ENCODE measurements around the gene PGBD5. TPM values are rescaled to one million over a fixed set of nuclear protein-coding genes. Genes with fewer than 3 reads are reported as not detected.

PGBD5 gene
- total and polyA plus RNA-seq, 4 donors = 0.54 to 3.0 (median 1.8) TPM

DNA sequence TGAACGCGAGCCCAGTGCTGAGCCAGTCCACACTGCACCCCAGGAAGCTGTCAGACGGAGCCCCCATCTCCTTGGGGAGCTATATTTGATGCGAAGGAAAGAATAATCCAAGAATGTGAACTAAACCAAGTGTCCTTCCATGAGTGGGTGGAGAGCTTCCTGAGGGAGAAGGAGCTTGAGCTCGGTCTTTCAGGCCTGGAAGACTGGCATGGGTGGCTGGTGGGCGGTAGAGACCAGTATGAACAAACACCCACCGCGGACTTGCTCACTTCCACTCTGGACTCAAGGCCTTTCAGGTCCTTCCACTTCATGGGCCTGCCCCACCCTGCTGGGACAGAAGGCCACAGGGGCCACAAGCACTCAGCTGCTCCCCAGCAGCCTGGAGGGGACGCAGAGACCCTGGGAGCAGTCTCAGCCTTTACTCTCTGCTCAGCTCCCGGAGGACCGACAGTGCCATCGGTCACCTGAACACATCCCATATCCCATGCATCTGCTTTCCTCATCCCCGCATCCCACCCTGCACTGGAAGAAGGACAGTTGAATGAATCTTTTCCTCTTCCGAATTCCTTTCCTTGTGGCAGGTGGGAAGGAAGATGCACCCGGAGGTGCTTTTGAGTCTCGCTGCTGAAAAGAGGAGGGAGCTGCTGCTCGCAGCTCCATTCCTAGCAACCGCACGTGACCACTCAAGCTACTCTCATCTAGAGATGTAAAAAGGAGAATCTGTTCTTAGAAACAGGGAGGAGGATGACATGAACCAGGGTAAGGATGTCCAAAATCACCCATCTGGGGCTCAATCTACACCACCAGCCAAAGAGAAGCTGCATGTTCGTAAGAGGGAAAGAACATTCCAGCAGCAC lies 92.3 kb downstream of the PGBD5 start:
- H3K27me3 ChIP-seq (ENCODE audit: control insufficient read depth in 3 of 3, insufficient read depth in 3 of 3, low read length in 2 of 3) = no peaks in the 10 kb centered on the region
- no peak overlapping the region for H3K9ac ChIP-seq (ENCODE audit: insufficient read depth in 1 of 2, low read length in 2 of 2)
- H3K9me3 ChIP-seq (ENCODE audit: control insufficient read depth in 4 of 4, insufficient read depth in 3 of 4, low read length in 3 of 4) = no peaks in the 10 kb centered on the region
- ATAC-seq (ENCODE audit: insufficient read depth, low FRiP score) (peak; percentile 15), DNase-seq (no peak)
- no peak overlapping the region for H3K27ac ChIP-seq (ENCODE audit: low read depth in 1 of 2, low read length in 1 of 2)
- H3K4me1 ChIP-seq (ENCODE audit: control insufficient read depth in 5 of 5, insufficient read depth in 5 of 5, low read length in 5 of 5) = peaks cover 0 to 4% (median 3%) of the 10 kb centered on the region in 5 donors
- no peaks in the 10 kb centered on the region for H3K36me3 ChIP-seq (ENCODE audit: control insufficient read depth in 4 of 4, insufficient read depth in 4 of 4, low read length in 4 of 4)
- no peak overlapping the region for H3K4me3 ChIP-seq
- WGBS, 2 donors = 84 to 87% methylated on average over 20 of the region's 20 CpGs
- TF ChIP-seq, protein P1, sequence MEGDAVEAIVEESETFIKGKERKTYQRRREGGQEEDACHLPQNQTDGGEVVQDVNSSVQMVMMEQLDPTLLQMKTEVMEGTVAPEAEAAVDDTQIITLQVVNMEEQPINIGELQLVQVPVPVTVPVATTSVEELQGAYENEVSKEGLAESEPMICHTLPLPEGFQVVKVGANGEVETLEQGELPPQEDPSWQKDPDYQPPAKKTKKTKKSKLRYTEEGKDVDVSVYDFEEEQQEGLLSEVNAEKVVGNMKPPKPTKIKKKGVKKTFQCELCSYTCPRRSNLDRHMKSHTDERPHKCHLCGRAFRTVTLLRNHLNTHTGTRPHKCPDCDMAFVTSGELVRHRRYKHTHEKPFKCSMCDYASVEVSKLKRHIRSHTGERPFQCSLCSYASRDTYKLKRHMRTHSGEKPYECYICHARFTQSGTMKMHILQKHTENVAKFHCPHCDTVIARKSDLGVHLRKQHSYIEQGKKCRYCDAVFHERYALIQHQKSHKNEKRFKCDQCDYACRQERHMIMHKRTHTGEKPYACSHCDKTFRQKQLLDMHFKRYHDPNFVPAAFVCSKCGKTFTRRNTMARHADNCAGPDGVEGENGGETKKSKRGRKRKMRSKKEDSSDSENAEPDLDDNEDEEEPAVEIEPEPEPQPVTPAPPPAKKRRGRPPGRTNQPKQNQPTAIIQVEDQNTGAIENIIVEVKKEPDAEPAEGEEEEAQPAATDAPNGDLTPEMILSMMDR (IDR thresholded peaks at IDR 0.05; ENCODE audit: control extremely low read depth, extremely low read depth) = no peak

DNA sequence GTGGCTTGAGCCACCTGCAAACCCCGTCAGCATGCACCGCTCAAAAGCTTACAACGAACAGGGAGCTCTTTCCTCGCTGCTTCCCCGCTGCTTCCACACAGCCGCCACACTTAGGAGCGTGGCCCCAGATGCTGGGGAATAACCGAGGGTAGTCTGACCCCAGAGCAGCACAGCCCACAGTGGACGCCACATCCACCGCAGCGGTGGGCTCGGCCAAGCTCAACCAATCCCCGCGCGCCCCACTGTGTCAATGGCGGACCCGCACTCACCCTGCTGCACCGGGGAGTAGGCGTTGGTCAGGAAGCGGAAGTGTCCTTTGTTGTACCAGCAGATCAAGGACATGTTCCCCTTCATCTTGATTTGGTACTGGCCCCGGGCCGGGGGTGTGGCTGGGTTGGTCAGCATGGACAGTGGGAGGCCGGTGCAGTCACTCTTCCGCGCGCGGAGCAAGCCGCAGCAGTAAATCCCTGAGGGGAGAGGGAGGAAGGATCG lies 93.5 kb downstream of the PGBD5 start:
- peak; percentile 22 for ATAC-seq (ENCODE audit: insufficient read depth, low FRiP score)
- Histone ChIP-seq H3K27ac (ENCODE audit: low read depth in 1 of 2, low read length in 1 of 2) (peak overlapping the region in 1 of 2 donors; percentile 6), H3K9ac (ENCODE audit: insufficient read depth in 1 of 2, low read length in 2 of 2) (no peak overlapping the region), H3K9me3 (ENCODE audit: control insufficient read depth in 4 of 4, insufficient read depth in 3 of 4, low read length in 3 of 4) (no peaks in the 10 kb centered on the region), H3K4me1 (ENCODE audit: control insufficient read depth in 5 of 5, insufficient read depth in 5 of 5, low read length in 5 of 5) (peaks cover 0 to 5% (median 3%) of the 10 kb centered on the region in 5 donors), H3K36me3 (ENCODE audit: control insufficient read depth in 4 of 4, insufficient read depth in 4 of 4, low read length in 4 of 4) (peaks cover 0 to 2% (median 0%) of the 10 kb centered on the region in 4 donors), H3K4me3 (no peak overlapping the region), H3K27me3 (ENCODE audit: control insufficient read depth in 3 of 3, insufficient read depth in 3 of 3, low read length in 2 of 3) (no peaks in the 10 kb centered on the region)
- DNase-seq = no peak
- 75 to 88% methylated on average over 29 of the region's 29 CpGs for WGBS, 2 donors
- TF ChIP-seq, protein P1 (IDR thresholded peaks at IDR 0.05; ENCODE audit: control extremely low read depth, extremely low read depth) = no peak

DNA sequence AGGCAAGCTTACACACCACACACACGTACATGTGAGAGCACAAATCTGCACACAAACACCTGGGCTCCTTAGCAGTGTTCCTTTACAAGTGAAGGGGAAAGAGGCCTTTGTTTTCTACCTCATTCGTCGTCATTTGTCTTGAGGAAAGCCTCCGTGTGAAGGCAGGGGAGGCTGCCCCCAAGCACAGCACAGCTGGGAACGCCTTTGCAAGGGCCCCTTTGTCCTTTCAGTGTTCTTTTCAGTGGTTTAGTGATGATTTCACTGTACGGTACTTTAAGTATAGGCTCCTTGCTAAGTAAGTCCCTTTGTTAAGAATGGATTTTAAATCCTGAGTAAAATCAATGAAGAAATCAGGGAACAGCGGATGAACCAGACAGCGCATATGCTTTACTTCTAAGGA lies 94.1 kb downstream of the PGBD5 start:
- H3K36me3 ChIP-seq (ENCODE audit: control insufficient read depth in 4 of 4, insufficient read depth in 4 of 4, low read length in 4 of 4) = peaks cover 0 to 2% (median 0%) of the 10 kb centered on the region in 4 donors
- H3K9me3 ChIP-seq (ENCODE audit: control insufficient read depth in 4 of 4, insufficient read depth in 3 of 4, low read length in 3 of 4) = no peaks in the 10 kb centered on the region
- TF ChIP-seq, protein P1 (IDR thresholded peaks at IDR 0.05; ENCODE audit: control extremely low read depth, extremely low read depth) = no peak
- DNase-seq (no peak), ATAC-seq (ENCODE audit: insufficient read depth, low FRiP score) (no peak)
- 76 to 81% methylated on average over 8 of the region's 8 CpGs for WGBS, 2 donors
- H3K4me1 ChIP-seq (ENCODE audit: control insufficient read depth in 5 of 5, insufficient read depth in 5 of 5, low read length in 5 of 5) = peaks cover 0 to 10% (median 3%) of the 10 kb centered on the region in 5 donors
- no peak overlapping the region for H3K27ac ChIP-seq (ENCODE audit: low read depth in 1 of 2, low read length in 1 of 2)
- H3K4me3 ChIP-seq = no peak overlapping the region
- no peak overlapping the region for H3K9ac ChIP-seq (ENCODE audit: insufficient read depth in 1 of 2, low read length in 2 of 2)
- no peaks in the 10 kb centered on the region for H3K27me3 ChIP-seq (ENCODE audit: control insufficient read depth in 3 of 3, insufficient read depth in 3 of 3, low read length in 2 of 3)
